Activated CD4-positive, alpha-beta T cell treated with anti-CD3 and anti-CD28 coated beads for 48 hours (primary cell): ENCODE measurements around the gene ERFL.
"Not testable (repeated sequence)": the region's sequence is repeated elsewhere in the genome, so short reads cannot be mapped to it uniquely, and the experiment has no call there.

Source experiments
- DNase-seq: peaks from one replicate; pipeline ENCODE4 v3.0.0-alpha.2; 2020

Gene ERFL

DNA sequence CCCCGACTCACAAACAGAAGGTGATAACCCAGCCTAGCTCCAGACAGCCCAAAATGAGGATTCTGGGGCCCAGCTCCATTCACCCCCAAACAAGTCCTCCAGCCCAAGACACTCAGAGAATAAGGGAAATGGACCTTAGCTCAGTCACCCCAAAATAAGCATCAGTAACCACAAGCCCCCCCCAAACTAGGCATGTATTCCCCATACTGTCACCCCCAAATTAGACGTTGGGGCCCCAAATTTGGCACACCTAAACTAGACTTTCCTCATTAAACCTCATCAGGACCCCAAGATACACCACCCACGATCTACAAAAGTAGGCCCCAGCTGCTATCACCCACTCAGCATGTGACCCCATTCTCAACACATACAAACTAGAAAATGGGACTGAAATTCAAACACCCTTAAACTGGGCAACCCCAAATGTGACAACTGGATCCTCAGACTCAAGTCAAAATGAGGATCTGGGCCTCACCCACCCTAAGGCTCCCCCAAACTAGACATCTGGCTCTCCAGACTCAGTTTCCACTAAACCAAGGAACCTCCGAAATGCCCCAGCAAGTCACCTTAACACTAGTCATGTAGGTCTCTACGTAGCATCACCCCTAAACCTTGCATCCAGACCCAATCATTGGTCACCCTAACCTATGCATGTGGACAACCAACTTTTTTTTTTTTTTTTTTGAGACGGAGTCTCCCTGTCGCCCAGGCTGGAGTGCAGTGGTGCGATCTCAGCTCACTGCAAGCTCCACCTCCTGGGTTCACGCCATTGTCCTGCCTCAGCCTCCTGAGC, 13.4 kb upstream of the ERFL start:
- DNase-seq, result no peak

- no peak for DNase-seq
These were observed 12.6 kb upstream of the ERFL start for GRCh38 chr19:41940731-41941409.

- DNase-seq, result peak; percentile 61
These were observed 11.8 kb upstream of the ERFL start for GRCh38 chr19:41939861-41940730.

DNA sequence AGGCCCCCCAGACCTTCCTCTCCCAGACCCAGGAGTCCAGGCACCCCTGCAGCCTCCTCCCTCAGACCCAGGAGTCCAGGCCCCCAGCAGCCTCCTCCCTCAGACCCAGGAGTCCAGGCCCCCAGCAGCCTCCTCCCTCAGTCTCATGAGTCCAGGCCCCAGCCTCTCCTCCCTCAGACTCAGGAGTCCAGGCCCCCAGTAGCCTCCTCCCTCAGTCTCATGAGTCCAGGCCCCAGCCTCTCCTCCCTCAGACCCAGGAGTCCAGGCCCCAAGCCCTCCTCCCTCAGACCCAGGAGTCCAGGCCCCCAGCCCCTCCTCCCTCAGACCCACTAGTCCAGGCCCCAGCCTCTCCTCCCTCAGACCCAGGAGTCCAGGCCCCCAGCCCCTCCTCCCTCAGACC, 11.0 kb upstream of the ERFL start:
- not testable (repeated sequence) for DNase-seq

- no peak for DNase-seq
These were observed 9.5 kb upstream of the ERFL start for GRCh38 chr19:41937525-41938468.

DNA sequence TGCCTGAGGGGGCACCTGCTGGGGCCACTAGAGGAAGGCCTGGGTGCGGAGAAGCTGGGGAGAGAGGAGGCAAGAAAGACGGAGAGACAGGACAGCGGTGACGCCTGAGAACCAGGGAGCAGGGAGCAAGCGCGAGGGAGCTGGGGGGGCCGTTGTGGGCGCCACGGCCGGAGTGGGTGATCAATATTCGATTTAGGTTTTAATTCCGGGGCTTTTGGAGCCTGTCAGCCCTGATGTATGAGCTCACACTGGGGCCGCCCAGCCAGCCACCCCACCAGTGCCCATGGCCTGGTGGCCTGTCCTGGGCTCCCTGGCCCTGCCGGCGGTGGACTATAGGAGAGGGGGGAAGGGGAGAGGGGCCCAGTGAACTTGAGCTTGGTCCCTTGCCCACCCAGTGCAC, 8.7 kb upstream of the ERFL start:
- DNase-seq, result no peak

DNA sequence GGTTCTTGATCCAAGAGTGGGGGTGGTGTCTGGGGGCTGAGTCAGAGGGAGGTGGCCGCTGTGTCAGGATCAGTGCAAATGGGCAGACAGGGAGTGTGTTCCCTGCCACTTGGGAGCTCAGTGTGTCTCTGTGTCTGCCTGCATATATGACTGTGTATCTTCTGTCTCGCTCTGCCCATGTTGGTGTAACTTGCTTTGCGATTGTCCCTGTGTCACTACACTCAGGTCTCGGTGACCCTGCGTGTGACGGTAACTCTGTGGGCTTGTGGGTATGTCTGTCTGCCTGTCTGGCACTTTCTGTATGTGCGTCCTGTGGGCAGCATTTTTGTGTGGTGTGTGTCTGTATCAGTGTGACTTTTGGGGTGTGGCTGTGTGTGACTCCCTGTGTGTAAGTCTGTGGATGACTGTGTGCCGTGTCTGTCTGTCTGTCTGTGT, 8.2 kb upstream of the ERFL start:
- peak; percentile 46 for DNase-seq

- DNase-seq, result no peak
These were observed 7.6 kb upstream of the ERFL start for GRCh38 chr19:41935760-41936415.

DNA sequence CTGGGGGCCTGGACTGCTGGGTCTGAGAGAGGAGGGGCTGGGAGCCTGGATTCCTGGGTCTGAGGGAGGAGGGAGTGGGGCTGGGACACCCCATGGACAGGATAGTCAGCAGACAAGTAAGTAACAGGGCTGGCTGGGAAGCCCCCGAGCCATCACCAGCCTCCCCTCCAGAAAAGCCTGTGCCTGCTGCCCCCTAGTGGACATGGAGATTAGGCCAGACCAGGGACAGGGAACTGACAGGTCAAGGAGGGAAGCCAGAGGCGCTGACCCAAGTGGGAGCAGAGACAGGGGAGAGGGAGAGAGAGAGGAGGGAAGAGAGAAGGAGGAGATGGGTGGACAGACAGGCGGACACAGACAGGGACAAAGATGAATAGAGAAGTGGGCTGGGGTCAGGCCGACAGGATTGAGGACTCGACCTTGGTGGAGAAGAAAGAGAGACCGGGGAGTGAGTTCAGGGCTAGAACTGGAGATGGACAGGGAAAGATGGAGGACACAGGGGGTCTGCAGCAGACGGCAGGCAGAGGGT, 6.7 kb upstream of the ERFL start:
- DNase-seq, result peak; percentile 81

DNA sequence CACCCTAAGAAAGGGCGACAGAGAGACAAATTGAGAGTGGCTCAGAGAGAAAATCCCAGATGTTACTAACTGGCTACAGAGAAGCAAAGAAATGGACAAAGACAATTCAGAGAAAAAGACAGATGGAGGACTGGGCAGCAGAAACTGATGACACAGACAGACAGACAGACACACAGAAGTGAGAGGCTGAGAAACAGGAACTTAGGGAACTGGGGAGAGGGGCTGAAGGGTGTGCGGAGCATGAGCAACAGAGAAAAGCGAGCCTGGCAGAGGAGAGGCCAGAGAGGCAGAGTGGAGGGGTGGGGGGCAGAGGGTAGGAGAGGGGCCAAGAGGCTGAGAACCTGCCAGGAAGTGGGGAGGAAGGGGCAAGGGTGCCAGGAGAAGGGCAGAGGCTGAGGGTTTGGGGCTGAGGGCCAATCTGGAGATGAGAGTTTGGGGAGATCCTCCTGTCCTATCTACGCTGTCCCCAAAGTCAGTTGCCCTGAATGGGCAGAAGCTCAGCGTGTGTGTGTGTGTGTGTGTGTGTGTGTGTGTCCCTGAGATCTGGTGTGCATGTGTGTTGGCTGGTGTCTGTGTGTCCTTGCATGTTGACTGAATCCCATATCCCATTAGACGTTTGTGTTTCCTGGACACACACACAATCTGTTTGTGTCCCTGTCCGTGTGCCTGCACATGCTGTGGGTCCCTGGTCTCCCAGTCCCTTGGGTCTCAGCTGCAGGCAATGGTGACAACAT, 5.6 kb upstream of the ERFL start:
- DNase-seq, result no peak

DNA sequence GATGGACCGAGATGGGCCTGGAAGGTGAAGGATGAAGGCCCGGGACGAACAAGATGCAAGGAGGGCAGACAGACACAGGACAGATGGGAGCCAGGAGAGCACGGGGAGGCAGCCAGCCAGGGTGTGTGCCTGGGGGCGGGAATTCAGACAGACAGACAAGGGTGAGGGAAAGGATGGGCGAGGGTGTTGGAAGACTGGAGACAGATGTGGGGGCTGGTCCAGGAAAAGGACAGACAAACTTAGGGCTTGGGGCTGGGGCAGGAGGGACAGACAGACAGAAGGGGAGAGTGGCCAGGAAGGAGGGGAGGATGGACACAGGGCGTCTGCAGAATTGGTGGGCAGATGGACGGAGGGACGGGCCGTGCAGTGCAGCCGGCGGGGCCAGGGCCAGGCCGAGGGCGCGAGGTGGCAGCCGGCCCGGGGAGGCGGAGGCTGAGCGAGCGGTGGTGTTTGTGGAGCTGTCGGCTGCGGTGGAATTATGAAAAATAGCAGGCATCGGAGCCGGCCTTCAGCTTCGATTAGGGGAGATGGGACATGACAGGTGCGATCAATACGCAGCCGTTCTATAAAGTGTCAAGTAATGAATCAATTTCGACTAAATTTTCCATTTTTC, 4.6 kb upstream of the ERFL start:
- DNase-seq, result no peak

- no peak for DNase-seq
These were observed 4.0 kb upstream of the ERFL start for GRCh38 chr19:41932259-41932719.

GRCh38 chr19:41930926-41931592, 2.8 kb upstream of the ERFL start:
- no peak for DNase-seq

DNA sequence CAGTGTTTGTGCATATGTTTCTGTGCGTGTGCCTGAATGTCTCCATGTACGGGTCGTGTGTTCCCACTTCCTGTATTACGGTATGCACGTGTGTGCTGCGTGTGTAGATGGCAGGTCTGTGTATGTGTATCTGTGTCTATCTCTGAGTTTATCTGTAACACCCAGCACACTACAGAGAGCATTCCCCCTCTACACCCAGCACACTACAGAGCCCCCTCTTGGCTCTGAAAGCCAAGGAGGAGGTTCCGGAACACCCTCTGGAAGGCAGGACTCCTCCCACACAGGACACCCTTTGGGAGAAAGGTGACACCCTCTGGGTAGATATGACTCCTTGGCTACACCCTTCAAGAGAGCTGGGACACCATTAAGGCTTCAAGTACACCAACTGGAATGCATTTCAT, 2.1 kb upstream of the ERFL start:
- DNase-seq, result no peak

DNA sequence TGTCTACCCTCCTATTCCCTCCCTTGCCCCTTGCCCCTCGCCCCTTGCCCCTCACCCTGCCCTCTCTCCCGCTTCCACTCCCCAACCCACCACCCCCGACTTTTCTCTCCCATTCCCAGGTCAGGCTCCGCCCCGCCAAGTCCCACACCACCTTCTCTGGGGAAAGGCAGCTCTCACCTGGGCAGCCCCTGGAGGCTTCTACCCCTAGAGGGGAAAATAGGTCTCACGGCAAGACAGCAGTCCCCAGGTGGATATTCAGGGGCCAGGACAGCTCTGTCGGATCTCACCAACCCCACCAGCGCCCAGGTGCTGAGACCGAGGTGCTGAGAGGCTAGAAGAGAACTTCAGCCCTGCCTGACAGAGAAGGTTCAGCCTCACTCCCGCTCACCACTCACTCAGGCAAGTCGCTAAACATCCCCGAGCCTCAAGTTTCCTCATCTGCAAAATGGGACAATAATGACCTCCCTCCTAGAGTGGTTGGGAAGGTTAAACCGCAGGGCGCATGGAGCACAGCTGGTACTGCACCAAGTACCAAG, 1.4 kb upstream of the ERFL start:
- DNase-seq, result no peak

DNA sequence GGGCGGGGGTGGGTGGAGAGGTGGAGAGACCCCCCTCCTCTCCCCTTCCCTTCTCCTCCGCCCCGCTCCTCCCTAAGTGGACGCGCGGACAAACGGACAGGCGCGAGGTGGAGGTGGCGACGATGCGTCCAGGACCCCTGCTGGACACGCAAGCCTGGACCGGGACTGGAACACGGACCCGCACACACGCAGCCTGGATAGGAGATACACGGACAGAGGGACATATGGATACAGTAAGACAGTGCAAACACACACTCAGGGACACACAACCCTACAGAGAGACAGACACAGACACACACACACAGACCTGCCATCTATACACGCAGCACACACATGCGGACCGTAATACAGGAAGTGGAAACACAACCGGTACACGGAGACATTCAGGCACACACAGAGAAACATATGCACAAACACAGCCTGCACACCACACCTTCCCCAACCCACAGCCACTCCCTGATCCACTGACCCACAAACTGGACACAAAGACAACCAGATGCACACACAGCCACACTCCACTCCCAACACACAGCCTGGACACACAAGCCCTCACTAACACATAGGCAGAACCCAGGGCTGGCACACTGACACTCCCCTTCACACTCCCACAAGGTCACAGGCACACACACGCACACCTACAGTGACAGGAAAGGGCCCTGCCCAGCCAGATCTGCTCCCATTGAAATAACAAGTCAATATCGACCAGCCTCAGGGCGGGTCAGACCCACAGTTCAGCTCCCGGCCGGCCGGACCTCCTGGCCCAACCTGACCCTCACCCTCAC, 696 bp upstream of the ERFL start:
- DNase-seq, result no peak

- DNase-seq, result no peak
These were observed 604 bp downstream of the ERFL start for GRCh38 chr19:41927497-41928192.
